Stimulated activated naive CD8-positive, alpha-beta T cell treated with anti-CD3 and anti-CD28 coated beads, Interleukin-15, Interleukin-2, amounts not matched to agents 100 ng/mL and 50 ng/mL, for 24 hours (primary cell): Measurements from ENCODE around the gene CACFD1.

ENCODE experiments used
- H3K27ac Mint-ChIP-seq: one replicate; pipeline ENCODE4 v1.8.0; 2021; ENCODE audit warnings: mild to moderate bottlenecking, mixed read lengths
- H3K27me3 Mint-ChIP-seq: one replicate; pipeline ENCODE4 v1.8.0; 2021; ENCODE audit warnings: mixed read lengths
- H3K36me3 Mint-ChIP-seq: one replicate; pipeline ENCODE4 v1.8.0; 2021; ENCODE audit warnings: low read depth, mixed read lengths
- H3K4me1 Mint-ChIP-seq: one replicate; pipeline ENCODE4 v1.8.0; 2021; ENCODE audit warnings: low read depth, mixed read lengths
- H3K4me3 Mint-ChIP-seq: one replicate; pipeline ENCODE4 v1.8.0; 2021; ENCODE audit warnings: mild to moderate bottlenecking, mixed read lengths
- H3K9me3 Mint-ChIP-seq: one replicate; pipeline ENCODE4 v1.8.0; 2021; ENCODE audit warnings: mixed read lengths

The CACFD1 gene

GRCh38 chr9:133467101-133467500, 7.3 kb downstream of the CACFD1 start:
- H3K27me3 Mint-ChIP-seq = no peaks in the 10 kb centered on the region
- H3K4me1 Mint-ChIP-seq = no peaks in the 10 kb centered on the region
- H3K36me3 Mint-ChIP-seq = no peaks in the 10 kb centered on the region
- no peak overlapping the region for H3K4me3 Mint-ChIP-seq
- H3K27ac Mint-ChIP-seq = no peak overlapping the region
- H3K9me3 Mint-ChIP-seq = no peaks in the 10 kb centered on the region

GRCh38 chr9:133468374-133468773, 8.6 kb downstream of the CACFD1 start:
- no peaks in the 10 kb centered on the region for H3K27me3 Mint-ChIP-seq
- no peak overlapping the region for H3K4me3 Mint-ChIP-seq
- no peaks in the 10 kb centered on the region for H3K4me1 Mint-ChIP-seq
- no peaks in the 10 kb centered on the region for H3K36me3 Mint-ChIP-seq
- H3K9me3 Mint-ChIP-seq = no peaks in the 10 kb centered on the region
- no peak overlapping the region for H3K27ac Mint-ChIP-seq

DNA sequence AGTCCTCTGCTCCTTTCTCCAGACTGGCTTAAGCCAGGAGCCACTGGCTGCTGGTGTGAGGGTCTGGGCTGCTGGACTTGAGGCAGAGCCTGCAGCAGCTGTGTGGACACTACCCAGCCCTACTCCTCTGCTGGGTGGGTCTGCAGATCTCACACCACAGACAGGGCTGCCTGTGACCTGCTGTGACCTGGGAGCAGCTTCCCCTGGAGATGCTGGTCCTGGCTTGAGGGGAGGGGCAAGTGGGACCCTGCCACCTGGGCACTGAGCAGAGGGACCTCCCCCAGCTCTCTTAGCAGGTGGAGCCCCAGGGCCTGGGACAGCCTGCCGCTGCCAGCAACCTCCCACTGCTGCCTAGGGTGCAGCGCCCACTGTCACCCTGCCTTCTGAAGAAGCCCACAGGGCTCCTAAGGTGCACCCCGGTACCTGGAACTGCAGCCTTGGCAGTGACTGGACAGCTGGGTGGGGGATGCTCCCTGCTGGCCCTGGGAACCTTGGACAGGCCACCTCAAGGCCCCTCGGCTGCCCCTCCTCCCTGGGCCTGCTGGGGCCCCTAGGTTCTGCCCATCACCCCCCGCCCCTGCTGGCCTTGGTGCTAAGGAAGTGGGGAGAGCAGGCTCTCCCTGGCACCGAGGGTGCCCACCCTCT, 9.1 kb downstream of the CACFD1 start:
- no peaks in the 10 kb centered on the region for H3K36me3 Mint-ChIP-seq
- H3K4me3 Mint-ChIP-seq = no peak overlapping the region
- no peak overlapping the region for H3K27ac Mint-ChIP-seq
- no peaks in the 10 kb centered on the region for H3K9me3 Mint-ChIP-seq
- H3K27me3 Mint-ChIP-seq = no peaks in the 10 kb centered on the region
- no peaks in the 10 kb centered on the region for H3K4me1 Mint-ChIP-seq

GRCh38 chr9:133470427-133470924, 10.7 kb downstream of the CACFD1 start:
- H3K36me3 Mint-ChIP-seq = no peaks in the 10 kb centered on the region
- no peak overlapping the region for H3K27ac Mint-ChIP-seq
- H3K4me3 Mint-ChIP-seq = no peak overlapping the region
- H3K9me3 Mint-ChIP-seq = no peaks in the 10 kb centered on the region
- no peaks in the 10 kb centered on the region for H3K4me1 Mint-ChIP-seq
- H3K27me3 Mint-ChIP-seq = no peaks in the 10 kb centered on the region

- Mint-ChIP-seq H3K4me1 (no peaks in the 10 kb centered on the region), H3K36me3 (no peaks in the 10 kb centered on the region), H3K27me3 (no peaks in the 10 kb centered on the region), H3K9me3 (no peaks in the 10 kb centered on the region), H3K4me3 (no peak overlapping the region), H3K27ac (no peak overlapping the region)
Measured at GRCh38 chr9:133470988-133471387, 11.2 kb downstream of the CACFD1 start.

DNA sequence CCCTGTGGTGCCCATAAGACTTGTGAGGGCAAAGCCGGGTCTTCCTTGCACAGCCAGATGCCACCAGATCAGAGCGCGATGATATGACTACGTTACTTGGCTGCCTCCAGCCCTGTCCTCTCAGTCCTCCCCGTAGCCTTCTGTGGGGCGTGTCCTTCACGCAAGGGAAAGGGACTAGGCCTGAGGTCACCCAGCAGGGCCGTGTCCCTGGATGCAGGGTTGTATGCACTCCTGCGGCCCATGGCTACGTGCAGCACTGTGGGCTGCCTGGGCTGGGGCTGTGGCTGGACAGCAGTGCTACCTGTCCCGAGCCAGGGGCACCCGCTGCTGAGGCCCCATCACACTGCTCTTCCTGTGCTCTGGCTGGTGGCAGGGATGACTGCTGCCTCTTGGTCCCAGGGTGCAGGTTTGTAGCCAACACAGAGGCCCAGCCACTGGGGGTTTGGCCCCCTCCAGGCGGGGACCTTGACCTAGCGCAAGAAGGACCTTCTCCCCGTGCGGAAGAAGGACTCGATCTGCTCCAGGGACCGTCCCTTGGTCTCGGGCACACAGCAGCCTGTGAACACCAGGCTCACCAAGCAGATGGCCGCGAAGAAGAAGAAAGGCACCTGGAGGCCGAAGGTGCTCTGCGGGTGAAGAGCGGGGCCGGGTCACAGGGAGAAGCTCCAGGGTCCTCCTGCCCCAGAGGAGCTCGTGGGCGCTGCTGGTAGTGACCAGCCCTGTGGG, 11.9 kb downstream of the CACFD1 start:
- Mint-ChIP-seq H3K4me1 (no peaks in the 10 kb centered on the region), H3K9me3 (no peaks in the 10 kb centered on the region), H3K4me3 (no peak overlapping the region), H3K27me3 (no peaks in the 10 kb centered on the region), H3K27ac (no peak overlapping the region), H3K36me3 (no peaks in the 10 kb centered on the region)

DNA sequence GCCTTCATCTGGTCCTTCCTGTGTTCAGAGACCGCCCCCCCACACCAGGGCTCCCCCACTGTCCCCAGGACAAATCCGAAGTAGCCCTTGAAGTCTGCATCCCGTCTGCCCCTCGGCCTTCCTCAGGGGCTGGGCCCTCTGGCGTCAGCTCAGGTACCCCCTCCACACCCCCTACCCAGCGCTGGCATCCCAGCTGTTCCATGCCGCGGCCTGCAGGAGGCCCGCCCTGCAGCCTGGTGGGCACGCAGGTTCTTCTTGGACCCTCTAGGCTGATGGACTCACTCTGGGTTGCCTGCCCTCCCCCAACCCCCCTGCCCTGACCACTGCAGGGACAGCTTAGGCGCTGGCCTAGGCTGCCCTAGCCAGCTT, 12.5 kb downstream of the CACFD1 start:
- Mint-ChIP-seq H3K4me3 (no peak overlapping the region), H3K27ac (no peak overlapping the region), H3K4me1 (no peaks in the 10 kb centered on the region), H3K27me3 (no peaks in the 10 kb centered on the region), H3K36me3 (no peaks in the 10 kb centered on the region), H3K9me3 (no peaks in the 10 kb centered on the region)

DNA sequence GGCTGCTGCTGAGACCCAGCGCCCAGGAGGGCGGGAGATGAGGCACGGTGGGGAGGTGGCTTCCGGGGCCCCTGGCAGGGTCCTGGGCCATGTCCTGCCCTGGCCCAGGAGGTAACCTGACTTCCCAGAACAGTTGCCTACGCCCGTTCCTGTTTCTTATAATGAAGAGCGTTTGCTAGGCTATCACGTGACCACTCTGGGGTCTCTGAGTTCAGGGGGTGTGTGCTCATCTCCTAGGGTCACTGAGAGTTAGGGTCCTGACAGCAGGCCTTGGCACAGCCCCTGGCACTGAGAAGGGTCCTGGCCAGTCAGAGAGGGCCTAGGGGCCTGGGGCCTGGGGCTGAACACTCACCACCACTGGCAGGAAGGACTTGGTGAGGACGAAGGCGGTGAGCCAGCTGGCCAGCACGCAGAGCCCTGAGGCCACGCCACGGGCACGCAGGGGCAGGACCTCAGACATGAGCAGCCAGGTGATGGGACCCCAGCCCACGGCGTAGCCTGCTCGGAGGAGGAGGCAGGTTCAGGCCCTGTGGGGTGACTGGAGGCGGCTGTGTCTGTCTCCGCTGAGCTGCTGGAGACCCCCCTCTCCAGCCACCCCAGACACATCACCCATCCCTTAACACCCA, 13.1 kb downstream of the CACFD1 start:
- H3K27me3 Mint-ChIP-seq = no peaks in the 10 kb centered on the region
- H3K4me1 Mint-ChIP-seq = no peaks in the 10 kb centered on the region
- no peak overlapping the region for H3K4me3 Mint-ChIP-seq
- no peaks in the 10 kb centered on the region for H3K36me3 Mint-ChIP-seq
- H3K27ac Mint-ChIP-seq = no peak overlapping the region
- no peaks in the 10 kb centered on the region for H3K9me3 Mint-ChIP-seq

GRCh38 chr9:133473743-133474142, 14.0 kb downstream of the CACFD1 start:
- Mint-ChIP-seq H3K27me3 (no peaks in the 10 kb centered on the region), H3K27ac (no peak overlapping the region), H3K36me3 (no peaks in the 10 kb centered on the region), H3K4me3 (no peak overlapping the region), H3K4me1 (no peaks in the 10 kb centered on the region), H3K9me3 (no peaks in the 10 kb centered on the region)

GRCh38 chr9:133474215-133474614, 14.4 kb downstream of the CACFD1 start:
- Mint-ChIP-seq H3K4me3 (no peak overlapping the region), H3K4me1 (no peaks in the 10 kb centered on the region), H3K36me3 (no peaks in the 10 kb centered on the region), H3K27me3 (no peaks in the 10 kb centered on the region), H3K27ac (no peak overlapping the region), H3K9me3 (no peaks in the 10 kb centered on the region)

GRCh38 chr9:133474853-133475252, 15.1 kb downstream of the CACFD1 start:
- H3K4me1 Mint-ChIP-seq = peaks cover 6% of the 10 kb centered on the region
- no peak overlapping the region for H3K4me3 Mint-ChIP-seq
- H3K27me3 Mint-ChIP-seq = no peaks in the 10 kb centered on the region
- H3K9me3 Mint-ChIP-seq = no peaks in the 10 kb centered on the region
- H3K36me3 Mint-ChIP-seq = no peaks in the 10 kb centered on the region
- no peak overlapping the region for H3K27ac Mint-ChIP-seq

DNA sequence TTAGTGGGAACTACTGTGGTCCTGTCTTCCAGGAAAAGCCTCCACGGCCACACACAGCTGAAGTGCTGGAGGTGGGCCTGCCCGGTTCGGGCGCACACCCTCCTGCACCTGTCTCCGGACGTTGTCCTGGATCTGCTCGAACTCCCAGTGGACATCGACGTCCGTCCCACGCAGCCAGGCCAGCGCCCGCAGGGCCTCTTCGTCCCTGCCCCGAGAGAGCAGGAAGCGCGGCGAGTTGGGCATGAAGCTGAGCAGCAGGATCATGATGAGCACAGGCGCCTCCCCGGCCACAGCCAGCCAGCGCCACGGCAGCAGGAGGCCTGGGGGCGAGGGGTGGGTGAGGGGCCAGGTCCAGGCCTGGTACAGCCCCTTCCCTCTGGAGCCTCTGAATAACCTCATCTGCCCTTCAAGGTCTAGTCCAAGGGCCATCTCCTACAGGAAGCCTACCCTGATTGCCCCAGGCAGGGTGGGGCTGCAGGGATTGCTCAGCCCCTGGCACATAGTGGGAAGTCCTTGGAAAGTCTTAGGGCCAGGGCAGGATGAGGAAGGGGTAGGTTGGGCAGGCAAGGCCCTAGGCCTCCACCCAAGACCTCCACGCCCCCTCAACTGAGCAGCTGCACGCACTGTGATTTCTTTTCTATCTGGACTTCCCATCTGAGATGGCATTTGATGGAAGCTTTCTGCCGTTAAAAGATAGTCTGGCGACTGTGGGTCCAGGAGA, 15.7 kb downstream of the CACFD1 start:
- H3K9me3 Mint-ChIP-seq = no peaks in the 10 kb centered on the region
- H3K27ac Mint-ChIP-seq = no peak overlapping the region
- no peak overlapping the region for H3K4me3 Mint-ChIP-seq
- no peaks in the 10 kb centered on the region for H3K27me3 Mint-ChIP-seq
- no peaks in the 10 kb centered on the region for H3K36me3 Mint-ChIP-seq
- H3K4me1 Mint-ChIP-seq = peaks cover 9% of the 10 kb centered on the region

- H3K9me3 Mint-ChIP-seq = no peaks in the 10 kb centered on the region
- no peaks in the 10 kb centered on the region for H3K36me3 Mint-ChIP-seq
- H3K27ac Mint-ChIP-seq = no peak overlapping the region
- H3K4me3 Mint-ChIP-seq = no peak overlapping the region
- no peaks in the 10 kb centered on the region for H3K27me3 Mint-ChIP-seq
- H3K4me1 Mint-ChIP-seq = peaks cover 9% of the 10 kb centered on the region
Measured at GRCh38 chr9:133476036-133476931, 16.5 kb downstream of the CACFD1 start.

- Mint-ChIP-seq H3K36me3 (no peaks in the 10 kb centered on the region), H3K9me3 (no peaks in the 10 kb centered on the region), H3K27ac (no peak overlapping the region), H3K4me1 (peaks cover 9% of the 10 kb centered on the region), H3K4me3 (no peak overlapping the region), H3K27me3 (no peaks in the 10 kb centered on the region)
Measured at GRCh38 chr9:133476941-133477340, 17.2 kb downstream of the CACFD1 start.
